GM23248 (cell line): ENCODE measurements around the gene LZIC.

Experiments
- EZH2 ChIP-seq: fragments of 200-600 bp; sonication (generic); IDR thresholded peaks from 2 replicates; pipeline ENCODE4 v1.6.1; 2018; ENCODE audit warnings: antibody characterized with exemption, mild to moderate bottlenecking; ENCODE audit not compliant: insufficient read depth, poor library complexity, severe bottlenecking
- EZH2phosphoT487 ChIP-seq: fragments of 200-600 bp; sonication (generic); IDR thresholded peaks from 2 replicates; pipeline ENCODE4 v1.6.1; 2018; ENCODE audit warnings: antibody characterized with exemption, moderate library complexity, mild to moderate bottlenecking, low read depth; ENCODE audit not compliant: insufficient read depth

DNA sequence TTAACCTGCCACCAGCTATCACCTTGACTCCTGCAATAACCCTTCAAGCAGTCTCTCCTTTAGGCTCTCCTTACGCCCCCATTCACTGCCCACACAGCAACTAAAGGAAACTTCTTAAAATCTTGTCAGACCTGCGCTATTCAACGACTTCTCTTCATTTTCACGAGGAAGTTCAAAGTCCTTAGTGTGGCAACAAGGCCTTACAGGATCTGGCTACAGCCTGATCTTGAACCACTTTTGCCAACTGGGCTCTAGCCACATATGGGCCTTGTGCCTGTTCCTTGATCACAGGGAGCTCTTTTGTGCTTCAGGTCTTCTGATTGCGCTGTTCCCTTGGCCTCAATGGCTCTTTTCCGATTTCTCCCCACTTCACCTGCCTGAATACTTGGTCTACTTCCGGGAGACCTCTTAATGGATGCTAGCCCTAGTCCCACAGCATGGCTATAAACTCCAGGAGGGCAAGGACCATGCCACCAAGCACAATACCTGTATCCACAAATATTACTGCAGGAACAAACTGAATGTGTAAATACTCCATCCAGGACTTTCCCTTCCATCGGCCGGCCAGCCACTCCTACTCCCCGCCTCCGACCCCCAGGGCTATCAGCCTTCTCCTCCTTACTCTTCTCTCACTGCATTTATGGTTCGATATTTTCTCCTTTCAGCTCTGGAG lies 30.8 kb downstream of the LZIC start:
- TF ChIP-seq EZH2 (no peak), EZH2phosphoT487 (no peak)
